HG02610 (cell line): ENCODE measurements around the gene SHROOM3.

ENCODE experiments used
- ATAC-seq: cut with Tn5 transposase; IDR thresholded peaks from one replicate; pipeline ENCODE4 v1.9.1; 2021; ENCODE audit warnings: mild to moderate bottlenecking, moderate library complexity; ENCODE audit not compliant: unreplicated experiment

The SHROOM3 gene

GRCh38 chr4:76800902-76801301 lies 365.9 kb downstream of the SHROOM3 start:
- peak; percentile 75 for ATAC-seq

- no peak for ATAC-seq
These were observed 366.7 kb downstream of the SHROOM3 start for GRCh38 chr4:76801621-76802235.

- no peak for ATAC-seq
These were observed 367.4 kb downstream of the SHROOM3 start for GRCh38 chr4:76802236-76803021.

- no peak for ATAC-seq
These were observed 368.5 kb downstream of the SHROOM3 start for GRCh38 chr4:76803522-76803921.

GRCh38 chr4:76804096-76804495 lies 369.1 kb downstream of the SHROOM3 start:
- no peak for ATAC-seq

- no peak for ATAC-seq
These were observed 371.3 kb downstream of the SHROOM3 start for GRCh38 chr4:76806346-76806745.

GRCh38 chr4:76806757-76807156 lies 371.7 kb downstream of the SHROOM3 start:
- no peak for ATAC-seq

- no peak for ATAC-seq
These were observed 374.7 kb downstream of the SHROOM3 start for GRCh38 chr4:76809594-76810305.

GRCh38 chr4:76811604-76812412 lies 376.8 kb downstream of the SHROOM3 start:
- no peak for ATAC-seq

GRCh38 chr4:76813070-76813469 lies 378.0 kb downstream of the SHROOM3 start:
- no peak for ATAC-seq

- no peak for ATAC-seq
These were observed 386.6 kb downstream of the SHROOM3 start for GRCh38 chr4:76821641-76822040.

- no peak for ATAC-seq
These were observed 387.3 kb downstream of the SHROOM3 start for GRCh38 chr4:76822303-76822702.

- no peak for ATAC-seq
These were observed 388.5 kb downstream of the SHROOM3 start for GRCh38 chr4:76823495-76823894.

GRCh38 chr4:76830612-76830963 lies 395.6 kb downstream of the SHROOM3 start:
- no peak for ATAC-seq

- ATAC-seq = no peak
These were observed 396.1 kb downstream of the SHROOM3 start for GRCh38 chr4:76830964-76831703.

GRCh38 chr4:76831711-76832373 lies 396.8 kb downstream of the SHROOM3 start:
- ATAC-seq = no peak
